Left cardiac atrium (tissue), 4 donors: Measurements from ENCODE around the gene DISP2. TPM values are rescaled to one million over a fixed set of nuclear protein-coding genes. Genes with fewer than 3 reads are reported as not detected.
A peak's percentile ranks its signal among the peaks of the same experiment; 100 is the strongest.

Source experiments
- ATAC-seq, 2 donors: fragments of 200-7000 bp; cut with Tn5 transposase; one replicate each; pipeline ENCODE4 v1.9.1; 2020; ENCODE audit warnings: mild to moderate bottlenecking in 2 of 2, moderate library complexity in 2 of 2
- DNase-seq: peaks from one replicate; pipeline ENCODE4 v3.0.0-alpha.2; 2020
- intact Hi-C, 2 donors: fragments of 100-400 bp; cut with DNase I; formaldehyde crosslinking; loops; one replicate each; pipeline versions ENCODE4 v1.14.1 to v1.15.1; 2022 to 2023
- total RNA-seq, 2 donors: library from RNA; stranded (reverse); fragmentation: NEBNext Ultra II Directional; extraction: Animal tissue kit (Norgen Biotek cat#: 25700); gene quantifications; one replicate each; pipeline ENCODE4 v1.2.1, GENCODE V29; 2021
- donor health status: DM: no; HTN: yes; CAD: no.
- donor health status: DM: no; HTN: yes; CAD: no; lungs with severe emphysema.
- donor health status: DM: yes; HTN: yes; CAD: no.
- donor health status: Dilated cardiomyopathy.

The DISP2 gene
- total RNA-seq, 2 donors from 2014 or later = 0.31 to 6.5 TPM

DNA sequence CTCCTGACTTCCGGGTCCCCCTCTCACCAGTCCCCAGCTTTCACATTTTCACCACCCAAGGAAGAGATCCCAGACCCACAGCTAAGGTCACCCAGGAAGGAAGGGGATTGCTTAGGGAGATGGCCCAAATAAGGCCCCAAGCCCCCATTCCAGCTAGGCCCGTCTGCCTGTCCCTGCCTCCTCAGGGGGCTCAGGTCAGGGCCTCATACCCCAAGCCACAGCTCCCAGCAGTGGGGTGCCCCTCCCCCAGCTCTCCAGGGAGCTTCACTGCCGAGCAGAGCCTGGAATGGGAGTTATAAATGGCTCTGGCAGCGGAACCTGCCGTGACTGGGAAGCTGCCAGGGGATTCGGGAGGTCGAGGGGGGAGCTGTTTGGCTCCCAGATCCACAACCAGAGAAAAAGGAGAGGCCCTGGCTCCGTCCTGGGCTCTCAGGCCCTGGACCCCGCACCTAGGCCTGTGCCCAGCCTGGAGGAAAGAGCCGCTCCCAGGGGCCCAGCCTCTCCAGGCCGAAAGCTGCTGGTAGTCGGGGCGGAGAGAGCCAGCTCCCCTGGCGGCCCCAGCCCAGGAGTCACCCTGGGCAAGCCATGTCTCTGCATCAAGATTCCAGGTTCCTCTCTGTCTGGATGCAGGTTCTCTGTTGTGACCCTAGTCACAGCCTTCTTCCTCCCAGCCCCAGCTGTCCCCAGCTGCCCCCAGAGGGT is 17.8 kb upstream of the DISP2 start:
- intact Hi-C loops = loop anchor here in 1 of 2 donors (5.0 kb wide), 1 partner anchor 82 kb away; no protein-coding TSS in a partner anchor
- ATAC-seq (peak; percentile 61 to 77), DNase-seq (peak; percentile 87)

DNA sequence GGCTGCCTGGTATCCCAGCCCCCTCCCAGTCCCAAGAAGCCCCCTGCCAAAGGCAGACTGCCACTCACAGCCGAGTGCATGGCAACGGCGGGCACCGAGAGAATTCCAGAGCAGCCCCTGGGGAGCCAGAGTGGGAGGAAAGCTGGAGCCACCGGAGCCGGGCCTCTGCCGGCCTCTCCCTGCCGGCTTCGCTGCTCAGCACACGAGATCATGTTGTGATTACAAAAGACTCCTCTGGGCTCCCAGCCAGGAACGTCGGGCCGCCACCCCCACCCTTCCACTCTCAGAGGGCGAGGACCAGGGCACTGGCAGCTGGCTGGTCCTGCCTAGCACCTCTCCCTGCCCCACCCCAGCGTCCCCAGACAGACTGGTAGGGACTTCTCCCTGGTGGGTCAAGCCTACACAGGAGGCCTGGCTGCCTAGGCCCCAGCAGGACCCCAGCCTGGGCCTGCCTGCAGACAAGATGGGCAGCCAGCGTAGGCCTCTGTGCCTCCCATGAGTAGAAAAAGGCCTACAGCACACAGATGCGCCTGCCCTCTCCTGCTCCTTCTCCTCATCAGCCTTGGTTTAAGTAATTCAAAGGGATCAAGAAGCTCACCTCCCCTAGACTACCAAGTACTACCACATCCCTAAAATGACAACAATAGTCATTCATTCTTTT is 17.1 kb upstream of the DISP2 start, which contains the start of gene CCDC9B:
CCDC9B (minus strand) TSS at position 200 of the 661 bp plus-strand sequence; CDS start at position 80, 120 bp downstream.
- peak; percentile 76 to 78 for ATAC-seq
- intact Hi-C loops = loop anchor here in 1 of 2 donors (5.0 kb wide), 1 partner anchor 81 kb away; no protein-coding TSS in a partner anchor
- DNase-seq = peak; percentile 91

DNA sequence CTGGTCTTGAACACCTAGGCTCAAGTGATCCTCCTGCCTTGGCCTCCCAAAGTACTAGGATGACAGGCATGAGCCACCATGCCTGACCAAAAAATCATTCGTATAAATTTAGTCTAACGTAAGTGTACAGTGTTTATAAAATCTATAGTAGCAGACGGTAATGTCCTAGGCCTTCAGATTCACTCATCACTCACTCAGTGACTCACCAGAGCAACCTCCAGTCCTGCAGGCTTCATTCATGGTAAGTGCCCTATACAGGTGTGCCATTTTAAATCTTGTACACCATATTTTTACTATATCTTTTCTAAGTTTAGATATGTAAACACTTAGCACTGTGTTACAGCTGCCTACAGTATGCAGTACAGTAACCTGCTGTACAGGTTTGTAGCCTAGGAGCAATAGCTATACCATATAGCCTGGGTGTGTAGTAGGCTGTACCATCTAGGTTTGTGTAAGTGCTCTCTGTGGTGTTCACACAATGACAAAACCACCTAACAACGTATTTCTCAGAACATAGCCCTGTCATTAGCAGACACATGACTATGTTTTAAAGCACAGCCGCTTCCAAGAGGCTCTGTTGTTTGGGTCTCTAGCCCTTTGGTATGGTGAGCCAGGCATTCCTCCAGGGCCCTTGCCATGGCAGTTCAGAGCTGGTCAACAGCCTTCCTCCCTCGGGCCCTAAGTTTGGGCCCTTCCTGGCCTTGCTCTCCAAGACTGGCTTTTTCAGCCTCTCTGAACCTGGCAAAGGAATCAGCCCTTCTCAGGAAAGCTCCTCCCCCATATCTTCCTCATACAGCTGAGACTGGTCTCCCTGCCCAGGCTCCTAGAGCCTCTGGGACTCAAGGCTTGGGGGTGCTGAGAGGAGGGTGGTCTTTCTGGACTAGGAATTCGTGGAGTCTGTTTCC is 15.4 kb upstream of the DISP2 start:
- ATAC-seq = no peak
- intact Hi-C loops = loop anchor here in 1 of 2 donors (5.0 kb wide), 1 partner anchor 80 kb away; no protein-coding TSS in a partner anchor

DNA sequence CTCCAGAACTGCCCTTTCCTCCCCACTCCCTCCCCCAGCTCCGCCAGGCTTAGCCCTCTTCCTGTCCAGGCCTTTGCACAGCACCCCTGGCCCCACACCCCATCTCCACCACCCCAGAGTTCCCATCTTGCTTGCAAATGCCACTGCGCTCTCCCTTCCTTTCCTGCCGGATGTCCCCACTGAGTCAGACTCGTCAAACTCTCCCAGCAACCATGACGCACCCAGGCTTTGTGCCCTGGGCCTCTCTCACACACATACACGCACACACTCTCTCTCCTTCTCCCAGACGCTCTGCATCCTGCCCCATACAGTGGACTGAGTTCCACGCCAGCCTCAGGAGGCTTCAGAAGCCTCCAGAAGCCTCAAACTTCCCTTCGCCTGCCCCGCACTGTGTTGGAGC is 14.5 kb upstream of the DISP2 start:
- intact Hi-C loops = loop anchor here in 1 of 2 donors (5.0 kb wide), 1 partner anchor 79 kb away; no protein-coding TSS in a partner anchor
- ATAC-seq = no peak
- peak; percentile 66 for DNase-seq

More for the DNA sequence above, 15.4 kb upstream of the DISP2 start:
- no peak for DNase-seq

DNA sequence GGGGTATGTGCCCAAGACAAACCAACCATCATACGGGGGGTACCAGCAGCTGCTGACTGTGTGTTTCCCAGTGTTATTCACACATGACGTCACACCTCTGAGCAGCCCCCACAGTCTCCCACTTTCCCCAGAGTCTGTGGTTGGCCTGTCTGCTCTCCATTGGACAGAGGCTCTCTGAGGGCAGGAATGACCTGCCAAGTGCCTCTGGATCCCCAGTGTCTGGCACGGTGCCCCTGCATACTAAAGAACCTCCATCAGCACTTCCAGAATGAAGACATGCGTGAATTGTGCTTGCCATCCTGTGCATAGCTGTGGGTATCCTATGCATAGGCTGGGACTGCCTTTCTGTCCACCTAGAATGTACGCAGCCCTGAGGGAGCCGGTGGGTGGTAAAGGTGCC is 13.8 kb upstream of the DISP2 start:
- DNase-seq = no peak
- ATAC-seq = no peak
- intact Hi-C loops = loop anchor here in 1 of 2 donors (5.0 kb wide), 1 partner anchor 78 kb away; no protein-coding TSS in a partner anchor

DNA sequence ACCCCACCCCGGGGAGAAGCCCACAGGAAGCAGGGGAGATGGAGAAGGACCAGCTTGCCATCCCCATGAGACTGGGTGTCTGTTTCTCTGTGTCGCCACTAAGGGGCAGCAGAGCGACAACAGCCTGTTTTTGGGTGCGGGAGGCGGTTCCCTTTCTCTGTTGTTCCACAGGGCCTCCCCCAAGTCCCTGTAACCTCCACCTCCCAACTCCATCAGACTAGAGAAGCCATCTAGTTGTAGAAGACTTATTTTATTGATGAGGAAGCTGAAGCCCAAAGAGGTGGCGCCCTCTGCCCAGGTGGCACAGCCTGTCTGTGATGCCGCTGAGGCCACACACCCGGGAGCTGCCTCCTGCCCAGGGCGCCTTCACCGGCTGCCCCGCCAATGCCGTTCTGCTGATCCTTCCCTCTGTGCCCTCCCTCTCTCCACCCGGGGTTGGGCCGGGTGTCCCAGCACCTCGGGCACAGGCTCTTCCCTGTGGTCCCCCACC is 13.3 kb upstream of the DISP2 start:
- peak; percentile 58 for DNase-seq
- intact Hi-C loops = loop anchor here in 1 of 2 donors (5.0 kb wide), 1 partner anchor 78 kb away; no protein-coding TSS in a partner anchor
- peak in 1 of 2 donors; percentile 4 for ATAC-seq

DNA sequence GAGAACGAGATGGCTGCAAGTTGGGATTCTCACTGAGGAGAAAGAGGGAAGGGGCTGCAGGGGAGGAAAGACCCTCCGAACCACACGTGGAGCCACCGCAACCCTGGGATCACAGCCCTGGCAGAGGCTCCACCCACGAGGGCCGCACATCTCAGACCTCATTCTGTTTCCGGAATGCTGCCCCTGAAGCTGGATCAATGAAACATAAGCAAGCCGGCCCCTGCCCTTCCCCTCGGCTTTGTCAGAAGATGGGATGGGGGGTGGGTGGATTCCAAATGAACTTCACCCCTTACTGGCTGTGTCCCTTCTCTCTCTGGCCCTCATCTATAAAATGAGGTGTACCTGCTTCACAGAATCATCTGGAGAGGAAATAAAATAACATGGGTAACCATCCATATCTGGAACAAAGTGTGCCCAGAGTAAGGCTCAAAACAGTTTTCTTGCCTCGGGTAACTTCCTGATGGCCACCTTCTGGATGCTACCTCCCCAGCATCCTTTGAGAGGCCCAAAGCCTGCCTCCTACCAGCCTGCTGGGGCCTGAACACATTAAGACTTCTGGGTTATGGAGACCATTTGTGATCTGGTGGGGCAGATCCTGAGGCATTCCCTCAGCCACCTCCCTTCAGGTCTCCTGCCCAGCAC is 12.7 kb upstream of the DISP2 start:
- intact Hi-C loops = no loop called here
- no peak for ATAC-seq
- DNase-seq = no peak

DNA sequence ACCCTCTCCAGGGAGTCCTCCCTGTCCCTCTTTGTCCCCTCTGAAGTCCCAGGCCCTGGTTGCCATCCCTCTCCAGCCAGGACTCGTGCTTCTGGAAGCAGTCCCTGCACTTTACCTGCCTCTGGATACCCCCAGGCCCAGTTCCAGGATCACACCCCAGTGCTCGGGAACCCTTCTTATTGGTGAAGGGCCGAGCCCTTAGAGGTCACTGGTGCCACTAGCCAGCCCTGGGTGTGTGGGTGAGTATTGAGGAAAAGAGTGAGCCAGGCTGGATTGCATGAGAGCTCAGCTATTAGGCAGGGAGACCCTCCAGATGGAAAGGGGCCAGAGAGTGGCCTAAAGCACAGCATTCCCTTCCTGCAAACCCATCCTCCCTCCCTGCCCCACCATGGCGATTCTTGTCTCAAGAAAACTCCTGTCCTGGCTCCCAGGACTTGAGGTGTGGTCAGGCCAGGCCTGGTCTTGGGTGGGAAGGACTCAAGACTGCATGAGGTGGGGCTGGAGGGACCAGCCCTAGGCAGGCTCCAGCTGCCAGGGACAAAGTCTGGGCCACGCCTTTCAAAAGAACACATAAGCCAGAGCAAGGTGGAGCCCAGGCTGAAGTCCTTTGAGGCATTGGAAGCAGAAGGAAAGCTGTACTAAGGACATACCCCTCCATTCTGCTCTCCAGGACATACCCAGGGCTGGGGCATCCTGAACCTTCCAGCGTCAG is 12.0 kb upstream of the DISP2 start:
- intact Hi-C loops = no loop called here
- ATAC-seq (no peak), DNase-seq (no peak)

DNA sequence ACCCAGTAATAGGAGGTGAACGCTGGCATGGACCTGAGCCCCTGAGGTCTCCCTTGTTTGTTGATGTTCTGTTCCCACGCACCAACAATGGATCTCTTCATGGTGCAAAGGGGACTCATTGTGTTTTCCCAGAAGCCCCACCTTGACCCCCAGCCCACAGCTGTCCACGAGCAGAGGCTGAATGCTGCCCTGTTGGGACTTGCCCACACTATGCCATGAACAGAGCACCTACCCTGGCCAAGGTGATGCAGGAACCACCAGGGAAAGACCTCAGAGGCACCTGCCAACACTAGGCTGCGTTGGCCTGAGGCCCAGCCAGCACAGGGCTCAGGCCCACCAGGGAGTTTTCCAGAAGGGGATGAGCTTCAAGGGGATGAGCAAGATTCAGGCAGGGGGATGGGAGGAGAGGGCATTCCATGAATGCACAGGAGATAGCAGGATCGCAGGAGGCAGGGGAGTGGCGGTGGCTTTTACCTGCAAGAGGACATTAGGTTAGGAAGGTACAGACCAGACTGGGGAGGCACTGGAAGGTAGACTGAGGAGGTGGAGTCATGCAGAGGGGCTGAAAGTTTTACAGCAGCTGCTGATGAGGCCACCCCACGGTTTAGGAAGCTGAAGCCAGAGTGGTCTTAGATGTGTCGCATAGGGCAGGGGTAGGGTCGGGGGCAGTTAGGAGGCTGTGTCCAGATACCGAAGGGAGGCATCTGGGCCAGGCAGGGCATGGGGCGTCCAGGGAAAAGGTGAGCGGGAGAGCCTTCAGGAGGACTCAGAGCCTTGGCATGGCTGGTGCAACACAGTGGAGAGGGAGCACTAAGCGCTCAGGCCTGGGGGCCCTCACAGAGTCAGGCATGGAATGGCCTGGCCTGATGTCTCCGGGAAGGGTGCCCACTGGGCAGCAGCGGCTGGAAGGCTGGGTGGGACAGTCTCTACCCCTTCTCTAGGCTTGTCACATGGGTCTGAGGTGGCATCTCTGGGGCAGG is 11.2 kb upstream of the DISP2 start:
- DNase-seq (no peak), ATAC-seq (no peak)
- intact Hi-C loops = no loop called here

DNA sequence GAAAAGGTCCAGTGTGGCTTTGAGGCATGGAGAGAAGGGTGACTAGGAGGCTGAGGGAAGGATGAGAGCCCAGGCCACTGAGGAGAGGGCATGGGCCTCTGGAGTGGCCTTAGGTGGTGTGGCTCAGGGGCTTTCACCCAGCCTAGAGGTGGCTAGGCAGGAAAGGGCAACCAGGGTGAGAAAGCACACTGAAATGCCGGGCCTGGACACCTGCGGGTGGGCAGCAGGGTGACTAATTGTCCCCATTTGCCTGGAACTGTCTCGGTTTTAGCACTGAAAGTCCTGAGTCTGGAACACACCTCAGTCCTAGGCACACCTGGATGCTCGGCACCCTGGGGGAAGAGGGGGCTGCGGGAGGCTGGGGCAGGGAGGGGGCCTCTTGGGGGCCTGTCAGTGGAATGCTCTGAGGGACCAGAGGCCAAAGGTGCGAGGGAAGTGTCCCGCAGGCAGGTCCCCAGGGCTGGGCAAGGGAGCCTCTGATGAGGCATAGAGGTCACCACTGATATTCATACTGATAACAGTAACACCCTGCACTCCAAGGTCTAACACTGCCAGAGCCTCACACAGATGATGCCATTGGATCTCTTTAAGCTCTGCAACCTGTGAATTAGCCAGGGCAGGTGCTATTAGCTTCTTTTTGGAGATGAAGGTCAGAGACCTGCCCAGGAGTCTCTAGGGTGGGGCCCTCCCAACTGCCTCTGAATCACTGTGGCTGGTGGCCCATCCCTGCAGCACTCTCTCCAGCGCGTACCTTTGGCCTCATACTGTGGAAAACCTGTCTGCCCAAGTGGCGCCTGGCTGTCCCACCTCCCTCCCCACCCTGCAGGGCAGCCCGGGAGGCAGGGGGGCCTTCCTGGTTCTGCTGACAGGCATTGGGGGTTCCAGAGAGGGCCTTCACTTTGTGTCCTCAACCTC is 10.2 kb upstream of the DISP2 start:
- intact Hi-C loops = no loop called here
- DNase-seq (no peak), ATAC-seq (no peak)

DNA sequence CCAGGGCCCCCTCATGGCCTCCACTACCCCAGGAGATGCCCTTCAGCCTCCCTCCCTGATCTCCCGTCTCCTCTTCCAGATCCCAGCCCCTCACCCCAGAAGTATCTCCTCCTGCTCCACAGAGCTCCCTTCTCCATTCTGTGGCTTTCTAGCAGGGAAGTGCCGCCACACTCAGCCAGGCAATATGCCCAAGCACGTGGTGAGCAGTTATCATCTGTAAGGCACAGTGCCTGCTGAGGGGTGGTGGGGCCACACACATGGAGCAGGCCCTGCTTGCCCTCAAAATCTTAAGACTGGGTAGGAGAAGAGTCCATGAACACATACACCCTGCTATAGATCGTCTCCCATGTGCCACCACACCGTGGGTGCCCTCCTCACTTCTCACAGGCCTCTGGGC is 9.5 kb upstream of the DISP2 start:
- ATAC-seq (peak in 1 of 2 donors; percentile 15), DNase-seq (no peak)
- intact Hi-C loops = no loop called here

DNA sequence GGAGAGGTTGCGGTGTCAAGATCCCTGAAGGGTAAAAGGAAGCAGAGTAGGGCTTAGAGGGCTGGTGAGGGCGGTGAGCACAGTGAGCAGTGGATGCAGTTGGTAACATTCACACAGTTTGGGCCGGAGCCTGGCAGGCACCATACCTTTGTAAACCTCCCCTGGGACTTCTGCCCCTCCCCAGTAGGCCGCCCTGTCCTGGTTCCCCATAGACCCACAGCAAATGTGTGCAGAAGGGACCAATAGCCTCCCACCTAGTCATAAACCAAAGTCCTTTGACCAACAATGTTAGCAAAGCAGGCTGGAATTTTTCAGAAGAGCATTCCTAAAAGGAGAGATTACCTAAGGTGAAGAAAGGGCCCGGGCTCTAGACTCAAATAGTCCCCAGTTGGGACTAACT is 8.9 kb upstream of the DISP2 start:
- DNase-seq (no peak), ATAC-seq (no peak)
- intact Hi-C loops = no loop called here

DNA sequence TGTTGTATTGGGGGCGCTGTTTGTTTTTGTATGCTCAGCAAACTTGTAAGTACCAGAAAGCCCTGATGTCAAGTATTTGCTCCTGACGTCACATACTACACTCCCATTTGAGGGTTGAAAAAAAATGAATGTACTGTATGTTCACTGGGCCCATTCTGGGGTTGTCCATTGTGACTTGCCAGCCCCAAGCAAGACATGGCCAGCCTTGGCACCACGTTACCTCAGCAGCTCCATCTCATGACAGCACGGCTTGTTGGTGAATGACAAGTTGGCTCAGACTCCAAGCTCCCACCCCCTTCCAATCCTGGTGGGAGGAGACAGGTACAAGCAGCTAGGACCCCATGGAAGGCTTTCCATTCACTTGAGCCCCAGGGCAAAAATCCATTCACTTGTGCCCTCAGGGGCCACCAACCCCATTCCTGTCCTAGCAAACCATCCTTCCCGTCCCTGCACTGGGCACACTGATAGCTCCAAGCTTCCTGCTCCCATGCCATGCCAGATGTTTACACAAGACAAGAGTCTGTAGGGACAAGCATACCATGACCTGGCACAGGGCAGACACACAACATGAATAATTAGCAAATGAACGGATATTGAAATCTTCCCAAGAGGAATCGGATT is 5.6 kb upstream of the DISP2 start:
- no peak for DNase-seq
- ATAC-seq = no peak
- intact Hi-C loops = no loop called here

DNA sequence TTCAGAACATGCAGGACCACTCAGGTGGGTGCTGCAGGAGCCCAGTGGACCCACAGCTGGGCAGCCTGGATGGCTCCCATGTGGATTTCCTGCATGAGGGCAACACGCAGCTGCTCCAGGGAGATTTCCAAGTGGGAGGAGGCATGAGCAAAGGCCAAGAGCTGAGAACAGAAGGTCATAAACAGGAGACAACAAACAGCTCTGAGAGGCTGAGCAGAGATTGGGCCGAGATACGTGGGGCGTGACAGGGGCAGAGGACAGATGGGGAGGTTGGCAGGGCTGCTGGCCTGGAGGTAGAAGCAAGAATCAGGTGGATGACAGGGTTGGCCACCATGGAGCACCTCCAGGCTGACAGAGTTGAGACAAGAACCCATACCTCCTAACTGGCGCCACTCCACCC is 4.3 kb upstream of the DISP2 start:
- DNase-seq (no peak), ATAC-seq (no peak)
- intact Hi-C loops = no loop called here

DNA sequence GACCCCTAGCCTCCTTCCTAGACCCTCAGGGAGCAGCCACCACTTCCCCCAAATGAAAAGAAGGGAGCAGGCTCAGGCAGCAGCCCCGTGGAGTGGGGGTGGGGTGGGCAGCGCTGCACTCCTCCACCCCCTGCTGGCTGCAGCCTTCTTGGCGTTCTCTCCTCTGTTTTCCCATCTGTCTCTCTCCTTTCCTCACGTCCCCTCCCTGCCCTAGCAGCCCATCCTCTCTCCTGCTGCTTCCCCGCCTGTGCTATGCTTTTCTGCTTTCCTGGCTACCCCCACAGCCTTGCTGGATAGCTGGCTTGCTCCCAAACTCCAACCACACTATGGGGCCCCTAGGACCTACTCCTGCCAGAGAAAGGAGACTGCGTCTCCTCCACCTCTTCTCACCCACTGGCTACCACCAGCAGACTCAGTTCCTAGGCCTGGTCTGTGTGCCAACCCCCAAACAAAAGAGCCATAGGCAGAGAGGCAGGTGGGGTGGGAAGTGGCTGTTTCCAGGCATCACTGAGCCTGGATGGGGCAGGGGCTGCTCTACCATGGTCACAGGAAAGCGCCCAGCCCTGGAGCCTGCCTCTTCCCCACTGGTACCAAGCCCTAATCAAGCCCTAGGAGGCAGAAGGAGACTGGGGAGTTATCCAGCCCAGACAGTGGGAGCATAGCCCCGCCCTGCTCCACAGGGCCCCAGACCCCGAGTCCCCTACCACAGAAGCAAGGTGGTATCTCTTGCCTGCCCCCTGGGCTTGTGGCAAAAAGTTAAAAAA is 3.4 kb upstream of the DISP2 start:
- intact Hi-C loops = no loop called here
- DNase-seq = no peak
- peak in 1 of 2 donors; percentile 29 for ATAC-seq
